Right ventricle myocardium superior (tissue), 1 donor: Measurements from ENCODE around the gene TWF2. TPM values are rescaled to one million over a fixed set of nuclear protein-coding genes. Genes with fewer than 3 reads are reported as not detected.

Source experiments
- ATAC-seq: fragments of 200-7000 bp; cut with Tn5 transposase; one replicate; pipeline ENCODE4 v1.9.1; 2020; ENCODE audit warnings: mild to moderate bottlenecking; ENCODE audit not compliant: poor library complexity
- DNase-seq: peaks from one replicate; pipeline ENCODE4 v3.0.0-alpha.2; 2020
- intact Hi-C: fragments of 100-400 bp; cut with DNase I; formaldehyde crosslinking; loops from one replicate; pipeline ENCODE4 v1.11.2; 2022
- total RNA-seq: library from RNA; stranded (reverse); fragmentation: NEBNext Ultra II Directional; extraction: Animal tissue kit (Norgen Biotek cat#: 25700); gene quantifications from one replicate; pipeline ENCODE4 v1.2.1, GENCODE V29; 2021
- donor health status: DM: no; HTN: yes; CAD: no; lungs with severe emphysema.

Gene TWF2
- total RNA-seq, 1 donor from 2014 or later: 131 TPM

- intact Hi-C loops: no loop called here
- ATAC-seq (peak; percentile 89), DNase-seq (peak; percentile 96)
These were observed 40.9 kb downstream of the TWF2 start, which contains the start of gene ALAS1 for GRCh38 chr3:52197842-52198625. Gene ALAS1 (plus strand): TSS chr3:52198160. CDS start chr3:52199242, 1,082 bp downstream.

GRCh38 chr3:52197499-52197841, 41.5 kb downstream of the TWF2 start:
- no peak for DNase-seq
- no peak for ATAC-seq
- intact Hi-C loops: no loop called here

GRCh38 chr3:52196977-52197376, 42.0 kb downstream of the TWF2 start:
- DNase-seq: peak; percentile 42
- intact Hi-C loops: no loop called here
- no peak for ATAC-seq

GRCh38 chr3:52195823-52196331, 43.1 kb downstream of the TWF2 start:
- intact Hi-C loops: no loop called here
- ATAC-seq: peak; percentile 3
- peak; percentile 44 for DNase-seq

GRCh38 chr3:52195291-52195597, 43.7 kb downstream of the TWF2 start:
- ATAC-seq: no peak
- intact Hi-C loops: no loop called here
- DNase-seq: peak; percentile 3

- intact Hi-C loops: loop anchor here (5.0 kb wide), 1 partner anchor 37 kb away; no protein-coding TSS in a partner anchor
- ATAC-seq (no peak), DNase-seq (peak; percentile 82)
These were observed 44.3 kb downstream of the TWF2 start for GRCh38 chr3:52194485-52195290.

GRCh38 chr3:52193065-52193464, 45.9 kb downstream of the TWF2 start:
- ATAC-seq (peak; percentile 6), DNase-seq (peak; percentile 78)
- intact Hi-C loops: loop anchor here (5.0 kb wide), 1 partner anchor 36 kb away; no protein-coding TSS in a partner anchor

- ATAC-seq (no peak), DNase-seq (peak; percentile 4)
- intact Hi-C loops: loop anchor here (5.0 kb wide), 1 partner anchor 34 kb away; no protein-coding TSS in a partner anchor
These were observed 47.3 kb downstream of the TWF2 start for GRCh38 chr3:52191663-52192062.

- intact Hi-C loops: loop anchor here (5.0 kb wide), 1 partner anchor 33 kb away; no protein-coding TSS in a partner anchor
- DNase-seq: peak; percentile 58
- peak; percentile 41 for ATAC-seq
These were observed 48.5 kb downstream of the TWF2 start for GRCh38 chr3:52190294-52191074.

GRCh38 chr3:52188556-52188955, 50.4 kb downstream of the TWF2 start:
- DNase-seq (no peak), ATAC-seq (no peak)
- intact Hi-C loops: no loop called here

GRCh38 chr3:52186729-52187128, 52.2 kb downstream of the TWF2 start:
- DNase-seq: no peak
- intact Hi-C loops: no loop called here
- ATAC-seq: no peak

GRCh38 chr3:52185837-52186236, 53.1 kb downstream of the TWF2 start:
- intact Hi-C loops: no loop called here
- DNase-seq: no peak
- ATAC-seq: no peak

- DNase-seq: no peak
- intact Hi-C loops: no loop called here
These were observed 53.6 kb downstream of the TWF2 start for GRCh38 chr3:52185311-52185710.

GRCh38 chr3:52184690-52185089, 54.3 kb downstream of the TWF2 start:
- intact Hi-C loops: no loop called here
- no peak for DNase-seq
- no peak for ATAC-seq

More at GRCh38 chr3:52185311-52185710, 53.6 kb downstream of the TWF2 start:
- ATAC-seq: no peak

- peak; percentile 41 for ATAC-seq
- no peak for DNase-seq
- intact Hi-C loops: no loop called here
These were observed 55.0 kb downstream of the TWF2 start for GRCh38 chr3:52183786-52184445.

GRCh38 chr3:52182691-52183090, 56.3 kb downstream of the TWF2 start:
- intact Hi-C loops: no loop called here
- no peak for DNase-seq
- no peak for ATAC-seq

GRCh38 chr3:52182196-52182595, 56.8 kb downstream of the TWF2 start:
- intact Hi-C loops: no loop called here
- ATAC-seq (peak; percentile 76), DNase-seq (peak; percentile 51)

GRCh38 chr3:52181543-52181942, 57.4 kb downstream of the TWF2 start:
- DNase-seq (no peak), ATAC-seq (peak; percentile 27)
- intact Hi-C loops: no loop called here
